ENCODE data around the gene CXCL12.
A peak's percentile ranks its signal among the peaks of the same experiment; 100 is the strongest.

The CXCL12 gene

GRCh38 chr10:44399659-44400451 lies 15.0 kb upstream of the CXCL12 start:
- no peak for DNase-seq (ENCODE audit: low spot score)

- DNase-seq (ENCODE audit: low spot score) = peak; percentile 64
Measured at GRCh38 chr10:44398747-44399658, 14.1 kb upstream of the CXCL12 start.

- DNase-seq (ENCODE audit: low spot score) = no peak
Measured at GRCh38 chr10:44398271-44398670, 13.4 kb upstream of the CXCL12 start.

GRCh38 chr10:44397476-44398225 lies 12.8 kb upstream of the CXCL12 start:
- DNase-seq (ENCODE audit: low spot score) = peak; percentile 27

- DNase-seq (ENCODE audit: low spot score) = no peak
Measured at GRCh38 chr10:44396671-44397191, 11.8 kb upstream of the CXCL12 start.

- DNase-seq (ENCODE audit: low spot score) = no peak
Measured at GRCh38 chr10:44395902-44396670, 11.2 kb upstream of the CXCL12 start.

- no peak for DNase-seq (ENCODE audit: low spot score)
Measured at GRCh38 chr10:44395396-44395795, 10.5 kb upstream of the CXCL12 start.

GRCh38 chr10:44394696-44395381 lies 9.9 kb upstream of the CXCL12 start:
- no peak for DNase-seq (ENCODE audit: low spot score)

- DNase-seq (ENCODE audit: low spot score) = no peak
Measured at GRCh38 chr10:44393834-44394547, 9.1 kb upstream of the CXCL12 start.

- DNase-seq (ENCODE audit: low spot score) = no peak
Measured at GRCh38 chr10:44393051-44393630, 8.2 kb upstream of the CXCL12 start.

GRCh38 chr10:44392420-44392819 lies 7.5 kb upstream of the CXCL12 start:
- DNase-seq (ENCODE audit: low spot score) = no peak

GRCh38 chr10:44391981-44392380 lies 7.1 kb upstream of the CXCL12 start:
- DNase-seq (ENCODE audit: low spot score) = no peak

- DNase-seq (ENCODE audit: low spot score) = peak; percentile 52
Measured at GRCh38 chr10:44390585-44391072, 5.7 kb upstream of the CXCL12 start.

GRCh38 chr10:44389556-44389955 lies 4.7 kb upstream of the CXCL12 start:
- DNase-seq (ENCODE audit: low spot score) = no peak

GRCh38 chr10:44389150-44389549 lies 4.3 kb upstream of the CXCL12 start:
- DNase-seq (ENCODE audit: low spot score) = no peak

- no peak for DNase-seq (ENCODE audit: low spot score)
Measured at GRCh38 chr10:44388641-44389040, 3.7 kb upstream of the CXCL12 start.

- no peak for DNase-seq (ENCODE audit: low spot score)
Measured at GRCh38 chr10:44387853-44388251, 3.0 kb upstream of the CXCL12 start.

- DNase-seq (ENCODE audit: low spot score) = peak; percentile 96
Measured at GRCh38 chr10:44386546-44387052, 1.7 kb upstream of the CXCL12 start.
